ENCODE results near the gene FAM240A.

The FAM240A gene

GRCh38 chr3:46674031-46674845 is 61.9 kb downstream of the FAM240A start:
- H3K27ac ChIP-seq: no peak overlapping the region
- TF ChIP-seq CTCF (conservative IDR thresholded peaks at IDR 0.05) (no peak; the same call in 1 of the 2 replicates), ZFX (IDR thresholded peaks at IDR 0.05) (no peak)

GRCh38 chr3:46675426-46675825 is 63.1 kb downstream of the FAM240A start:
- no peak for TF ChIP-seq CTCF (conservative IDR thresholded peaks at IDR 0.05)
- no peak overlapping the region for H3K27ac ChIP-seq
